ENCODE data around the gene RAP1GAP2.
"Not testable (repeated sequence)": the region's sequence is repeated elsewhere in the genome, so short reads cannot be mapped to it uniquely, and the experiment has no call there.

Gene RAP1GAP2

DNA sequence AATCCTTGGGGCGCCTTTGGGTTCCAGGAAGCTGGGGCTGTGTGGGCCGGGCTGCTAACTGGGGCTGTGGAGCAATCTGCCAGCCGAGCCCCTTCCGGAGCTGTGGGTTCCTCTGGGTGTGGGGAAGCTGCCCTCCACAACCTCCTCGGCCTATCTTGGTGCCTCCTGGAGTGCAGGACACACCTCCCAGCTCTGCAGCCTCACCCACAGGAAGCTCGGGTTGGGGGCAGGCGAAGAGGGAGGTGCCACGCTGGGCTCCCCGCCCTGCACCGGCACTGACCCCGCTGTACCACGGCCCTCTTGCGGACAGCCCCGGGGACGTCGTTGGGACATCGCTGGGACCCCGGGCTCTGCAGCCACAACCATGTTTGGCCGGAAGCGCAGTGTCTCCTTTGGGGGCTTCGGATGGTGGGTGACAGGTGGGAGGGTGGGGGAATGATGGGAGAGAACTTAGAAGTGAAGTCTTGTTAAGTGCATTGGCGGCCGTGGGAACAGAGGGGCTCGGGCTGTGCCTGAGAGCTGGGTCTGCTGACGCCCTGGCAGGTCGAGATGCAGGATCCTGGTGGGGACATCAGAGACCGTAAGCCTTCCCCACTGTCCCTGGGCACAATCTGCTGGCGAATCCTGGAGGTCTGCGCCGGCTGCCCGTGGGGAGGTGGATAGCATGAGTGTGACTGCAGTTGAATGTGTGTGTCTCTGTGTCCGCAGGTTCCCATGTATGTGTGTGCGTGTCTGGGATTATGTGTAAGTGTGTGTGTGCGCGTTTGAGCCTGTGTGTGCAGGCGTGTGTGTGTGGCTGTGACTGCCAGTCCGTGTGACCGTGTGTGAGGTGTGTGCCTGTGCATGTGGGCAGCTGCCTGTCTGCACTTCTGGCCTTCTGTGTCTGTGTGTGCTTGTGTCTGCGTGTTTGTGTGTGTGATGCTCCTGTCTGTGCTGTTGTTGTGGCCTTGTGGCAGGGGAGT lies at the start of gene RAP1GAP2:
Gene RAP1GAP2, plus strand, starts transcription at position 275 of the 962 bp plus-strand sequence. Its CDS starts 90 bp downstream, at position 365.
- peak; percentile 78 for DNase-seq (ENCODE audit: low read depth)

DNA sequence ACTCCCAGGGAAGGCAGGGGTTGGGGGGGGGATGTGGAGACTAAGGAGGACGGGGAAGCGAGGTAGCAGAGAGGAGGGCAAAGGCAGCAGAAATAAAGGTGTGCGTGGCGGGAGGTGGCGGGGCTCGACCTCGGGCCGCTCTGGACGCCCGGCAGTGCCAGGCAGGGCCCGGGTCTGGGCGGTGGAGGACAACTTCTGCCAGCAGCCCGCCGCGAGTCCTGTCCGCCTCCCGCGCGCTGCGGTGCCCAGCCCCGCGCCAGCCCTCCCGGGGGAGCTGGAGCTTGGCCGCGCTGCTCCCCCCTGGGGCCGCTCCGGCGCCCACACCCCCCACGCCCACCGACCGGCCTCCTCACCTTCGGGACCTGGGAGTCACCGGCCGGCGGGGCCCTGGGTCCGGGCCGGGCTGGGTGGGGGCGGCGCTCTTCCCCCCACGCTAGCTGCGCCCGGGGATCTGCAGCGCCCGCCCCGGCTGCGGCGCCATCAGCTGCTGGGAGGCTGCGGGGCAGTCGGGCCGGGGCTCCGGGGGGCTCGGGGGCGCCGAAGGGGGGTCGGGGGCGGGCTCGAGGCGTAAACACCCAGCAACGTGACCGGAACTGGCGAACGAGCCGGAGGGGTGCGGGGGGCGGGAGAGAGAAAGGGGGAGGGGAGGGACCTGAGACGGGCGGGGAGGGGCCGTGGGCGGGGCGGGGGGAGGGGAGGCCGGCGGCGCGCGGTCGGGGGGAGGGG lies 47.0 kb upstream of the RAP1GAP2 start, which contains the start of gene CCDC92B:
Gene CCDC92B, minus strand, starts transcription at position 595 of the 726 bp plus-strand sequence. CDS start 14,507 bp downstream, outside the sequence.
- no peak for DNase-seq (ENCODE audit: low read depth)

DNA sequence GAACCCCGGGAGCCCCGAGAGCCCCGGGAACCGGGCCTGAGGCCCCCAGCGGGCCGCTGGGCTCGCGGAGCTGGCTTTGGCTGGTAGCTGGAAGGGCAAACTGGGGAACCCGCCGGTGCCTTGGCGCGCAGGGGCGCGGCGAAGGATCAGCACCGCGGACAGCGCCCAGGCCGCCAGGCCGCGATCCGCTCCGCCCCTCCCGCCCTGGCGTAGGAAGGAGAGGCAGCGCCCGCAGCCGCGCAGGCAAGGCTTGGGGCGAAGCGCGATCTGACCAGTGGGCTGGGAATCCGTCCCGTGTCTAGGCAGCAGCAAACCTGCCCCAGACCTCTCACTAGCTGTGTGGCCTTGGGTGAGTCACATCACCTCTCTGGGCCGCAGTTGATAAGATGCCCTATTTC lies 46.5 kb upstream of the RAP1GAP2 start:
- DNase-seq (ENCODE audit: low read depth) = peak; percentile 23

DNA sequence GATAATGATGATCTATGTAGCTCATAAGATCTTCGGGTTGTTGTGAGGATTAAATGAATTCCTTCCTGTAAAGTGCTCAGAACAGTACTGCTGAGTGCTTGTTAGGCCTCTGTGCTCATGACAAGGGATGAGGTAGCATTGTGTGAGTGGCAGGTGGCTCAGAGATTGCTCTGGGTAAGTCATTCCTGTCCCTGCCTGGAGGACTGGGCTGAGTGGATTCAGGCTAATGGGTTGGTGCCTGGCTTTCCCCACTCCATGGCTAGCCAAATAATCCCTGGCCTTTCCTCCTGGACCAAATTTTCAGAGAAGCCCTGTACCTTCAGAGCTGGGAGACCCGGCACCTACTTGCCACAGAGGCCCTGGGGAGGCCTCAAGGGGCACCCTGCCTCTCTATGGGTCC lies 45.5 kb upstream of the RAP1GAP2 start:
- DNase-seq (ENCODE audit: low read depth) = no peak

DNA sequence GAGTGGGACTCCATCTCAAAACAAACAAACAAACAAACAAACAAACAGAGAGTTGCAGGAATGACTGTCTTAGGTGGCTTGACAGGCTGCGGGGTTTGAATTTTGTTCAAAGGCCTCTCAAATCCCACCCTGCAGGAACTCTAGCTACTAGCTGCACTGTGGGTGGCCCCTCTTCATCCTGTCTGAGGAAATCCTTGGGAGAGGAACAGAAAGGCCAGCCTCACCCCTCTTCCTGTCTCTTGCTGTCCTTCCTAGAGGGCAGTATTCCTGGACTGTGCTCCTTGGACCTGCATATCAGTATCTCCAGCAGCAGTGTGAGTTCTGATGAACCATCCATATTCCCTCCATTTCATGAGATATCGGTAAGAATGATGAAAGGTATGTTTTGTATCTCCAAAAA lies 44.7 kb upstream of the RAP1GAP2 start:
- DNase-seq (ENCODE audit: low read depth) = no peak

DNA sequence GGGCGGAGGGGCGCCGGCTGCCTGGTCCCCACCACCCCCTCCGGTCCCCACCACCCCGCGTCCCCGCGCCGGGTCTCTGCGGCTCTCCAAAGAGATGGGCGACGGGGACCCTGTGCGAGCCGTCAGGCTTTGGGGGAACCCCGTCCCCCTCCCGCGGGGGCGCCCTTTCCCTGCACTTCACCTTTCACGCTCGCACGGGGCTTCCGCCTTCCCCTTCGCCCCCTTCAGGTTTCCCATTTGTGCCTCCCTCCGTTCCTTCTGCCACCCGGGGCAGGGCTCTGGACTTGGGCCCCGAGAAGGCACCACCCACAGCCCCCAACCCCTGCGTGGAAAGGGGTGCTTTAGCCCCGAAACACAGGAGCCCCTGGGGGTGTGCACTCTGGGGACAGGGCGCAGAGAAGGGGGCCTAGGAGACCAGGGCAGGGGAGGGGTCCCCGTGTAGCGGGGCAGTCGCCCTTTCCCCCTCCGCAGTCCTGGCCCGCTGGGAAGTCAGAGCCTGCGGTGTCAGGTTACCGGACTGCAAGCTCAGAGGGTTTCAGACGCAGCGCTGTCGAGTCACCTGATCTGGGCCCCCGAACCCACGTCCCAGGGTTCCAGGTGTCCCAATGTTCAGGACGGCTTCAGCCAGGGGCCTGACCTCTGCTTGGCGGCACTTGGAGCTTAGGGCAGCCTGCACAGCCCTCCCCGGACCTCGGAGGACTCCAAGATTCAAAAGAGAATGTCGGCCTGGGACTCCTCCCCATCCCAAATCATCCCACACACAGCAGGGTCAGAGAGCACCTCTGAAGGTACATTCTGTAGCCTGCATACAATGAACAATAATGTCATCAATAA lies 40.1 kb upstream of the RAP1GAP2 start:
- no peak for DNase-seq (ENCODE audit: low read depth)

DNA sequence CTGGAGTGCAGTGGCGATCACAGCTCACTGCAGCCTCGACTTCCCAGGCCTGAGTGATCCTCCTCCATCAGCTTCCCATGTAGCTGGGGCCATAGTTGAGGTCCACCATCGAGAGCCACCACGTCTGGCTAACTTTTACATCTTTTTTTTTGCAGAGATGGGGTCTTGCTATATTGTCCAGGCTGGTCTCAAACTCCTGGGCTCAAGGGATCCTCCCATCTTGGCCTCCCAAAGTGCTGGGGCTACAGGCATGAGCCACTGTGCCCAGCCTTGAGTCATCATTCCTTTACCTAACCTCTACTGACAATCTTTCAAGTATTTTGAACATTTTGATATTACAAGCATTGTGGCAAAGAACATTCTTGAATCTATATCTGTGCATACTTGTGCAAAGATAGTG lies 37.4 kb upstream of the RAP1GAP2 start:
- no peak for DNase-seq (ENCODE audit: low read depth)

DNA sequence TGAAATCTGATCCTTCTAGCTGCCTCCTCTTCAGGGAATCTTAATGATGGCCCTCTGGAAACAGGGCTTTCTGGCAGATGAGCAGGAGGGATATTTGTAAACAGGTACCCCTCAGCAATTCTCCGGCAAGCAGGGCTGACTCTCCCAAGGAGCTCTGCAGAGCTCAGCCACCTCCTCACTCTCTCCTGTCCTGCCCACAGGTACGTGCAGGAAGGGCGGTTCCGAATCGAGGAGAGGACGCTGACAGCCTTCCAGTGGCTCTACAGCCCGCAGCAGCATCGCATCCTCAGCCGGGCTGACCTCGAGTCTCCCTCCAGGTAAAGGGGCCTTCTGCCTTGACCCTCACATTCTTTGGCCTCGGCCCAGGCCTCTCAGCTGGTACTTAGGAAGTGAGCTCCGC lies 26.1 kb upstream of the RAP1GAP2 start:
- DNase-seq (ENCODE audit: low read depth) = no peak

DNA sequence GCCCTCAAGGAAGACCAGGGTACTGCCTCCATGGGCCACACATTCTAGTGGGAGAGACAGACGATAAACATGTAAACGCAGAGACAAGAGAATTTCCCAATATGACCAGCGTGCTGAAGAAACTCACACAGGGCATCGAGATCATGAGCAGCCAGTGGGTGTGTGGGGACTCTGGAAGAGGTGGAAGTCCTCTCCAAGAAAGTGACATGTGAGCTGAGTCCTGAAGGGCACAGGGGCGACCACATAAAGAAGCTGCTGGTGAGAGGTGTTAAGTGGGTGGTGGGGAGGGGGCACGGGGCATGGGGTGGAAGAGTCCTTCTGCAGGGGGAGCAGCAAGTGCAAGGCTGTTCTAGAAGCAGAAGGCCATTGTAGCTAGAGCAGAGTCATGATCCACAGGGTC lies 21.0 kb upstream of the RAP1GAP2 start:
- DNase-seq (ENCODE audit: low read depth) = no peak

DNA sequence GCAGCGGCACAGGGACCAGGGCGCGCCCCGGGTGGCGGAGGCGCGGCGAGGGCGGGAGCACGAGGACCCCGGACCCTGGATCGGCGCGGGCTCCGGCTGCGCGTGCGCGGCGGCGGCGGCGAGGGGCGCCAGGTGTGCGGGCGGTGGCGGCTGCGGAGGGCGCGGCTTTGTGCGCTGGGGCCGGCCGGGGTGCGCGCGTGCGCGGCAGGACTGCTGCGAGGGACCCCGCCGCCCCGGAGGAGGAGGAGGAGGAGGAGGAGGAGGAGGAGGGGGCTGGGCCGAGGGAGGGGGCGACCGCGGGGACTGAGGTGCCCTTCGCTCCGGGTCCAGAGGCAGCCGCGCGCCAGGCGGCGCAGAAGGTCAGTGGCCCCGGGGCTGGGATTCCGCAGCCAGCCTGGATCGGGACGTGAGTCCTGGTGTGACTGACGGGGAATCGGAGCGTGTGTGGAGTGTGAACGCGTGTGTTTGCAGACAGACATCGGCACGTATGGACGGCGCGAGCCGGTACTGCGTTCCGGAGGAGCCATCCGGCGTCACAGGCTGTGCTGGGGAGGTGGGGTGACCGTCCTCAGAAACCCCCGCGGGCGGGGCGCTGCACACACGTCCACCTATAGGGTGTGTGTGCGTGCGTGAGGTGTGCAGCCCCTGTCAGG lies 19.5 kb upstream of the RAP1GAP2 start:
- DNase-seq (ENCODE audit: low read depth) = no peak

DNA sequence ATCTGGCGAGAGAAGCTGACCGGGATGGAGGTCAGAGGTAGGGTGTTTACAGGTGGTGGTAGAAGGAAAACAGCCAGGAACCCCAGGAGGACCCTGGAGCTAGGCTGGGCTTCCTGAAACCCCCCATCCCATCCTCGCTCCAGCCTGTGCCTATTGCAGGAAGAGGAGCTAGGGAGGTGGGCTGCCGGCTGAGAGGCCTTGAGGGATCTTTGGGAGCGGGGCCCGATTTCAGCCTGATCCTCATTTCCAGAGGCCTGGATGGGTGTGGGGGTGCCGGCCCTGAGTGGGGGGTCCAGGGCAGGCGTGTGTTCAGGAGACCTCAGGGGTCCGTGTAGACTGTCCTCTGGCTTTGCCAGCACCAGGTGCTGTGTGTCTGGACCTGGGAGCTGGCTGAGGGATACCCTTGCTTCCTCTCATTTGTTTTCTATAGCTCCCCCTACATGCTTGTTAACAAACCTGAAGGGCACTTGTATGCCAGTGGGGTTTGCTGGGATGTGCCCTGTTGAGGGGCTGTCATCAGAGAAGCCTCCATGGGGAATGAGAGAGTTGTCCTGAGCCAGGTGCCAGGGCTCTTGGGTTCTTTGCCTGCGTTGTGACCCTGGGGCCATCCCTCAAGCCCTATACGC lies 18.9 kb upstream of the RAP1GAP2 start:
- no peak for DNase-seq (ENCODE audit: low read depth)

DNA sequence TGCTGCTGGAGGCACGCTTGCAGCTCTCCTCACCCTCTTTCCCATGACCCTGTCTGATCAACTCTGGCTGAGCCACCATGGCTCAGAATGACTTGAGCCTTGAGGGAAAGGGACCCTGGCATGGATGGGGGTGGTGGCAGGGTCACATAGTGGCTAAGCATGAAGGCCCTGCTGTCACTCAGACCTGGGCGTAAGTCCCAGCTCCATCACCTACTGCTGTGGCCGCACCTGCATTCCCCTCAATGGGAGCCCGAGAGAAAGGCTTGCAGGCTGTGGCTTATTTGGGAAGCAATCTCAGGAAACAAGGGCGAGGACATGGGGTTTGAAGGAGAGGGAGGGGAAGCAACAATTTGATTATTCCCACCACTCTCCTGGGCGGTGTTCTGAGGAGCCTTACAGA lies 17.7 kb upstream of the RAP1GAP2 start:
- no peak for DNase-seq (ENCODE audit: low read depth)

DNA sequence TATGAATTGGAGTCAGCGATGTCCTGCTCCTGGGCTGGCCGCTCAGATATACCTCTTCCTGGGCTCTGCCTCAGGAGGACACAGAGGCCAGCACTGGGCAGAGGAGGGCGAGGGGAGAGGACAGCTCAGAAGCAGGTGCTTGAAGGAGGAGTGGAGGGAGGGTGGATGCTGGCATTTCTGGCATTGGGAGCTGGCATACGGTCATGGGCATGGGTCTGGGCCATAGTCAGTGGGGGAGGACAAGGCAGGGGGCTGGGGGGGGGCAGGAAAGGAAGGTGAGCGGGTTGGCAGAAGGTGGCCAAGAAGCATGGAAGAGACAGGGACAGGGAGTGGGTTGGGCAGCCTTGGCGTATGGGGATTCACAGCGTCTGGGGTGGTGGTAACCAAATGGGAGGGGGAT lies 16.7 kb upstream of the RAP1GAP2 start:
- DNase-seq (ENCODE audit: low read depth) = no peak

DNA sequence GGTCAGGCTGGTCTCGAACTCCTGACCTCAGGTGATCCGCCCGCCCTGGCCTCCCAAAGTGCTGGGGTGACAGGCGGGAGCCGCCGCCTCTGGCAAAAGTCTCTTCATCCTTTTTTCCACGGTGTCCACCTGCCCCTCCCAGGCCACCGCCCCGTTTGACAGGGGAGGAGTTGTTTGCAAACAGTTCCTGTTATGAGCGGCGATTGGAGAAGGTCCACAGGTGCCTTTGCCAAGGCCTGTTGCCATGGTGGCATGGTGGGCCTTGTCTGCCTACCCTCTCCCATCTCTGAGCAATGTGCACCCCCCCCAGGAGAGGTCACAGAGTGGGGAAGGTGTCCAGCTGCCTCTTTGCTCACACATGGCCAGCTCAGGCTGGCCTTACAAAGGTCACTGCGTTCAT lies 16.0 kb upstream of the RAP1GAP2 start:
- no peak for DNase-seq (ENCODE audit: low read depth)

DNA sequence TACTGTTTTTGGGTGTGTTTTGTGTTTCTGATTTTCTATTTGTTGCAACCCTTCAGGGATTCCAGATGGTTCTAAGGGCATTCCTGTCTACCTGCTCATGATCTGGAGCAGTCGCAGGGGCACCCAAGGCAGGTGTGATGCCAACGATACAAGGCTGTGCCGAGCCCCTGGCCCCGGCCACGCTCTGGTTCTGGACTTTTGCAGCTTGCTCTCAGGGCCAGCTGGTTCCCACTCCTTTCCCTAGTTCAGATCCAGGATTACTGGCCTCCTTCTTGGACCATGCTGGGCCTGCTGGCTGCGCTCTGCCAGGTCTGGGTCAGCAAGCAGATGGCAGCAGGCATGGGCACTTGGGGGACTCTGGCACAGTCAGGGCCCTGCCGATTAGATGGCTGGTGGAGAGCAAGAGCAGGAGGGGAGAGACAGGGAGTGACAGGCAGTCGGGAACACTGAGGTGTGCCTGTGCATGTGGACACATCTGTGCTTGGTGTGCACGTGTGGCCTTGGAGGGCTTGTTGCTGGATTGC lies 15.2 kb upstream of the RAP1GAP2 start:
- no peak for DNase-seq (ENCODE audit: low read depth)

DNA sequence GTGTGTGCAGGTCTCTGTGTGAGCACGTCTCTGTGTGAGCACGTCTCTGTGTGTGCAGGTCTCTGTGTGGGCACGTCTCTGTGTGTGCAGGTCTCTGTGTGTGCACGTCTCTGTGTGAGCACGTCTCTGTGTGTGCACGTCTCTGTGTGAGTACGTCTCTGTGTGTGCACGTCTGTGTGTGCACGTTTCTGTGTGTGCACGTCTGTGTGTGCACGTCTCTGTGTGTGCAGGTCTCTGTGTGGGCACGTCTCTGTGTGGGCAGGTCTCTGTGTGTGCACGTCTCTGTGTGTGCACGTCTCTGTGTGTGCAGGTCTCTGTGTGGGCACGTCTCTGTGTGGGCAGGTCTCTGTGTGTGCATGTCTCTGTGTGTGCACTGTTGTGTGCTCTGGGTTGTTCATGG lies 14.6 kb upstream of the RAP1GAP2 start:
- not testable (repeated sequence) for DNase-seq (ENCODE audit: low read depth)

DNA sequence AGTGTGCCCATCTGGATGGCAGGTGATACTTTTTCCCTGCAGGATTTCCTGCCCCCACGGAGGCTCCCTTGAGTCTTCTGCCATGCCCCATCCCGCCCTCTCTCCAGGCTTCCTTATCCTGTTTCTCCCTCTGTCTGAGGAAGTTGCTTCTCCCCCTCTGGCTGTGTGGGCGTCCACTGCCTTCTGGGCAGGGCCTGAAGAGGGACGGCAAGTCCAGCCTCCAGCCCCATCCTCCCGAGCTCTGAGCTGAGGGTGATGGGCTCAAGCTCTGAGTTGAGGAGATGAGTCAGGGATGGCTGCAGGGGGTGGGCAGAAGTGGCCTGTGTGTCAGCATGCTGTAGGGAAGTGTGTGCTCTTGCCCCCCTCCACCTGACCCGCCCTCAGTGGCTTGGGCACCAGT lies 14.2 kb upstream of the RAP1GAP2 start:
- no peak for DNase-seq (ENCODE audit: low read depth)

DNA sequence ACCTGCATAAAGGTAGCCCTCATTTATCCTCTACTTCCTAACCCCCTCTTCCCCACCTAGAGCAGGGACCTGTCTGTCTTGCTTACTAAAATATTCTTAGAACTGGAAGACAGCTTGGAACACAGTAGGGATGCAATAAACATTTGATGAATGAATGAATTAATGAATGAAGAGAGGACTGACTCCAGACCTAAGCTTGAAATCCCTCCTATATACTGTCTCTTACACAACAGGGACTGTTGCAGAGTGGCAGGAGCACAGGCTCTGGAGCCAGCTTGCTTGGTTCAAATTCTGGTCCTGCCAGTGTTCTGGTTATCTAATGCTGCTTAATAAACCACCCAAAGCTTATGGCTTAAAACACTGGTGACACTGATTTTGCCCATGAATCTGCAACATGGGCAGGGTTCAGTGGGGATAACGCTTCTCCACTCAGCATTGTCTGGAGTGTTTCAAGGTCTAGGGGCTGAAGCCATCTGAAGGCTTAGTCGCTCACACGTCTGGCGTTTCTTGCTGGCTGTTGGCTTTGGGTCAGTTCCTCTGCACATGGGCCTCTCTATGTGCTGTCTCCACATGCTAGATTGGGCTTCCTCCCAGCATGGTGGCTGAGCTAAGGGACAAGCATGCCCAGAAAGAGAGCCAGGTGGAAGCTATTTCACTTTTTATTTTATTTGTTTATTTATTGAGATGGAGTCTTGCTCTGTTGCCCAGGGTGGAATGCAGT lies 12.8 kb upstream of the RAP1GAP2 start:
- DNase-seq (ENCODE audit: low read depth) = no peak

DNA sequence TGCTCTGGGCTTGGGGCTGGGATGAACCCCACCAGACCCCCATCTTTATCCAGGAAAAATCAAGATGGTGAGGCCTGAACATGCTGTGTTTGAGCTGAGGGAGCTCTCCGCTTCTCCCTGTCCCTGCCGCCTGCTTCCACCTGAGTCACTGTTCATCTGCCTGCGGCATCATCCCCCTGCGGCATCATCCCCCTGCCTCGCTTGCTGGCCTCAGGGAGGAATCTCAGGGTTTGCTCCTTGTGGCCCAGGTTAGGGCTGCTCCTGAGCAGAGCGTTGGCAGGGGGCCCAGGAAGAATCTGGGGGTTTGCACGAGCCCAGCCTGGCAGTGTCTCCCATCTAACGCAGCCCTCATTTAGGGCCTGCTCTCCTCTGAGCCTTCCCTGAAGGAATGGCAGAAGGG lies 11.4 kb upstream of the RAP1GAP2 start:
- no peak for DNase-seq (ENCODE audit: low read depth)

DNA sequence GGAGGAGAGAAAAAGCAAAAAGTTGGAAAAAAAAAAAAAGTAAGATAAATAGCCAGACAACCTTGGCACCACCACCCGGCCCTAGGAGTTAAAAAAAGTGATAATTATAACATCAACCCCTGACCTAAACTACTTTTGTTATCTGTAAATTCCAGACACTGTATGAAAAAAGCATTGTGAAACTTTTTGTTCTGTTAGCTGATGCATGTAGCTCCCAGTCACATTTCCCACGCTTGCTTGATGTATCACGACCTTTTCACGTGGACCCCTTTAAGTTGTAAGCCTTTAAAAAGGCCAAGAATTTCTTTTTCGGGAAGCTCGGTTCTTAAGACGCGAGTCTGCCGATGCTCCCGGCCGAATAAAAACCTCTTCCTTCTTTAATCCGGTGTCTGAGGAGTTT lies 10.9 kb upstream of the RAP1GAP2 start:
- DNase-seq (ENCODE audit: low read depth) = not testable (repeated sequence)
